B cell (primary cell): ENCODE results near the gene FER. TPM values are rescaled to one million over a fixed set of nuclear protein-coding genes. Genes with fewer than 3 reads are reported as not detected.

Source experiments
- ATAC-seq: fragments of 200-7000 bp; cut with Tn5 transposase; one replicate; pipeline ENCODE4 v1.10.0; 2021; ENCODE audit warnings: low read depth, mild to moderate bottlenecking, moderate number of reproducible peaks, moderate library complexity
- CTCF ChIA-PET: fragments of 350-600 bp; sonication (Branson Sonifier 250); formaldehyde crosslinking; loops from one replicate; lab custom pipeline; 2021; ENCODE audit warnings: antibody characterized with exemption, inconsistent platforms; lab: Charles Lee
- POLR2A ChIA-PET: fragments of 350-600 bp; sonication (Branson Sonifier 250); formaldehyde crosslinking; loops from one replicate; lab custom pipeline; 2021; ENCODE audit warnings: antibody characterized with exemption; lab: Charles Lee
- DNase-seq: peaks from one replicate; pipeline ENCODE4 v3.0.0; 2013
- H2AFZ ChIP-seq: 2 replicates; pipeline ENCODE4 v1.6.1; 2012; ENCODE audit warnings: mild to moderate bottlenecking, low read depth, low read length; ENCODE audit not compliant: insufficient read depth, poor library complexity, severe bottlenecking
- H3K27ac ChIP-seq, 2 donors: 1 replicate in 1 of 2; 2 replicates in 1 of 2; pipeline ENCODE4 v1.5.1; 2012 to 2013; ENCODE audit warnings: low read length in 2 of 2, mild to moderate bottlenecking in 2 of 2, moderate library complexity in 1 of 2
- H3K27me3 ChIP-seq, 4 experiments: fragments of 200-600 bp in 1 of 4; sonication (generic) in 1 of 4; replicated peaks in 1 of 4; 1 replicate in 2 of 4; 2 replicates in 2 of 4; pipeline versions ENCODE4 v1.6.1 to v1.7.0; 2013 to 2016; ENCODE audit warnings: low read length in 3 of 4, mild to moderate bottlenecking in 2 of 4, mixed read lengths in 1 of 4, moderate library complexity in 1 of 4; ENCODE audit not compliant: insufficient read depth in 4 of 4, control insufficient read depth in 3 of 4; ENCODE audit errors: control extremely low read depth in 1 of 4
- H3K36me3 ChIP-seq, 2 experiments: replicated peaks in 1 of 2; 1 replicate in 1 of 2; 2 replicates in 1 of 2; pipeline versions ENCODE4 v1.6.1 to v1.7.1; 2013; ENCODE audit warnings: low read length in 1 of 2; ENCODE audit not compliant: insufficient read depth in 2 of 2, control insufficient read depth in 1 of 2; ENCODE audit errors: control extremely low read depth in 1 of 2, extremely low read depth in 1 of 2
- H3K4me1 ChIP-seq, 2 donors: fragments of 200-600 bp in 1 of 2; sonication (generic) in 1 of 2; 1 replicate in 1 of 2; 2 replicates in 1 of 2; pipeline versions ENCODE4 v1.5.1 to v1.6.1; 2013 to 2017; ENCODE audit warnings: low read length in 2 of 2; ENCODE audit not compliant: control insufficient read depth in 2 of 2, insufficient read depth in 2 of 2
- H3K4me2 ChIP-seq: replicated peaks from 2 replicates; pipeline ENCODE3; 2012; ENCODE audit warnings: mild to moderate bottlenecking, low read depth, low read length; ENCODE audit not compliant: poor library complexity, severe bottlenecking
- H3K4me3 ChIP-seq, 5 experiments: fragments of 200-600 bp in 1 of 5; sonication (generic) in 1 of 5; 1 replicate in 3 of 5; 2 replicates in 2 of 5; pipeline versions ENCODE4 v1.5.1 to v1.7.0; 2011 to 2016; ENCODE audit warnings: low read length in 4 of 5, mild to moderate bottlenecking in 4 of 5, low read depth in 2 of 5, control low read depth in 1 of 5, moderate library complexity in 1 of 5; ENCODE audit not compliant: insufficient read depth in 1 of 5; ENCODE audit errors: control extremely low read depth in 1 of 5, extremely low read depth in 1 of 5
- H3K79me2 ChIP-seq: fragments of 200-600 bp; sonication (generic); one replicate; pipeline ENCODE4 v1.6.0; 2016; ENCODE audit warnings: low read length; ENCODE audit not compliant: control insufficient read depth, insufficient read depth
- H3K9ac ChIP-seq: fragments of 200-600 bp; sonication (generic); 2 replicates; pipeline ENCODE4 v1.6.1; 2017; ENCODE audit warnings: mild to moderate bottlenecking, low read length, moderate library complexity
- H3K9me3 ChIP-seq, 3 donors: one replicate each; pipeline versions ENCODE4 v1.6.1 to v1.7.1; 2013; ENCODE audit warnings: low read length in 2 of 3; ENCODE audit not compliant: control insufficient read depth in 2 of 3, insufficient read depth in 1 of 3; ENCODE audit errors: control extremely low read depth in 1 of 3
- H4K20me1 ChIP-seq: 2 replicates; pipeline ENCODE4 v1.6.0; 2012; ENCODE audit warnings: mild to moderate bottlenecking, low read length; ENCODE audit not compliant: insufficient read depth, control insufficient read depth, poor library complexity, severe bottlenecking
- H3K27ac Mint-ChIP-seq: one replicate; pipeline ENCODE4 v1.8.0; 2021; ENCODE audit warnings: mixed read lengths
- H3K27me3 Mint-ChIP-seq: one replicate; pipeline ENCODE4 v1.8.0; 2021; ENCODE audit warnings: mixed read lengths
- H3K4me1 Mint-ChIP-seq: one replicate; pipeline ENCODE4 v1.8.0; 2021; ENCODE audit warnings: mixed read lengths
- H3K4me3 Mint-ChIP-seq: one replicate; pipeline ENCODE4 v1.8.0; 2021; ENCODE audit warnings: mixed read lengths
- H3K9me3 Mint-ChIP-seq: one replicate; pipeline ENCODE4 v1.8.0; 2022; ENCODE audit warnings: mixed read lengths; ENCODE audit not compliant: insufficient read depth
- CTCF ChIP-seq: fragments of 200-600 bp; IDR thresholded peaks from one replicate; pipeline ENCODE4 v1.8.0; 2022; ENCODE audit warnings: antibody characterized with exemption, mild to moderate bottlenecking
- EZH2 ChIP-seq: IDR thresholded peaks from 2 replicates; pipeline ENCODE4 v1.6.1; 2012; ENCODE audit warnings: borderline replicate concordance, low read depth, mild to moderate bottlenecking, moderate library complexity, low read length; ENCODE audit not compliant: insufficient read depth, poor library complexity, severe bottlenecking
- WGBS: methylation state at CpG from one replicate; pipeline ENCODE4 v1.1.5; 2013; ENCODE audit warnings: missing lambda C conversion rate; ENCODE audit not compliant: insufficient coverage; 5-methylcytosine and 5-hydroxymethylcytosine counted together
- intact Hi-C: fragments of 100-400 bp; cut with micrococcal nuclease; formaldehyde crosslinking; loops from one replicate; pipeline ENCODE4 v1.10.0; 2022
- polyA plus RNA-seq: library from polyadenylated mRNA; depleted of rRNA; stranded (reverse); fragments of >200 nt; gene quantifications from 2 replicates; pipeline ENCODE4 v1.2.3, GENCODE V29; 2012
- total RNA-seq, 2 donors: library from RNA; stranded (reverse); fragments of 120-200 nt in 1 of 2; gene quantifications; 1 replicate in 1 of 2; 2 replicates in 1 of 2; pipeline versions ENCODE4 v1.2.3 to v1.2.4, GENCODE V29; 2013 to 2022

FER gene
- total and polyA plus RNA-seq, 2 donors (not counting 1 experiment from before 2014, with no cell fraction given) = 1.3 to 41.3 TPM

- Histone ChIP-seq H3K27me3 (no peaks in the 10 kb centered on the region), H3K4me1 (no peaks in the 10 kb centered on the region), H3K36me3 (no peaks in the 10 kb centered on the region), H3K9me3 (no peaks in the 10 kb centered on the region), H3K27ac (no peak overlapping the region), H2AFZ (no peak overlapping the region), H4K20me1 (no peaks in the 10 kb centered on the region), H3K4me3 (no peak overlapping the region), H3K79me2 (no peaks in the 10 kb centered on the region), H3K9ac (no peak overlapping the region), H3K4me2 (no peak overlapping the region)
- Mint-ChIP-seq H3K4me3 (no peak overlapping the region), H3K27ac (no peak overlapping the region), H3K9me3 (no peaks in the 10 kb centered on the region), H3K4me1 (no peaks in the 10 kb centered on the region), H3K27me3 (no peaks in the 10 kb centered on the region)
- ATAC-seq = no peak
- DNase-seq = no peak
- ChIA-PET POLR2A (no interaction called here), CTCF (no interaction called here)
- TF ChIP-seq CTCF (no peak), EZH2 (no peak)
- intact Hi-C loops = no loop called here
- 93% methylated on average over 4 of the region's 6 CpGs for WGBS
These were observed 258.4 kb downstream of the FER start for GRCh38 chr5:109006129-109006528.

- H2AFZ ChIP-seq = no peak overlapping the region
- CTCF ChIA-PET = no interaction called here
- TF ChIP-seq CTCF = no peak
- no peak for TF ChIP-seq EZH2
- no peak overlapping the region for H3K4me2 ChIP-seq
- no peaks in the 10 kb centered on the region for H3K36me3 ChIP-seq
- WGBS = no CpG with 5 or more reads among the region's 1 CpG
- H3K9ac ChIP-seq = no peak overlapping the region
- no peak for DNase-seq
- H3K27ac ChIP-seq = no peak overlapping the region
- H3K27me3 ChIP-seq = no peaks in the 10 kb centered on the region
- ATAC-seq = no peak
- H3K9me3 ChIP-seq = no peaks in the 10 kb centered on the region
- no peak overlapping the region for H3K4me3 ChIP-seq
- Mint-ChIP-seq H3K4me1 (no peaks in the 10 kb centered on the region), H3K4me3 (no peak overlapping the region), H3K9me3 (no peaks in the 10 kb centered on the region), H3K27ac (no peak overlapping the region), H3K27me3 (no peaks in the 10 kb centered on the region)
- H3K4me1 ChIP-seq = no peaks in the 10 kb centered on the region
- H3K79me2 ChIP-seq = no peaks in the 10 kb centered on the region
- POLR2A ChIA-PET = no interaction called here
- H4K20me1 ChIP-seq = no peaks in the 10 kb centered on the region
- intact Hi-C loops = no loop called here
These were observed 268.6 kb downstream of the FER start for GRCh38 chr5:109016300-109016699.
